GM12878 (cell line): ENCODE results near the gene TRIM67. TPM values are rescaled to one million over a fixed set of nuclear protein-coding genes. Genes with fewer than 3 reads are reported as not detected.

Experiments
- ATAC-seq: fragments of 200-7000 bp; cut with Tn5 transposase; 3 replicates; pipeline ENCODE4 v1.9.1; 2020; ENCODE audit warnings: mild to moderate bottlenecking, moderate library complexity
- BruUV-seq: library from RNA; stranded (reverse); fragments of 400-500 nt; replicated peaks from 2 replicates; lab custom pipeline; 2021; lab: Mats Ljungman, UMichigan
- CTCF ChIA-PET: fragments of 300-600 bp; sonication (Branson Sonifier 250); formaldehyde crosslinking; extraction: SDS; loops from one replicate; lab custom pipeline; 2021; ENCODE audit warnings: inconsistent platforms; lab: Yijun Ruan, JAX
- POLR2A ChIA-PET: fragments of 350-600 bp; formaldehyde crosslinking; extraction: SDS; loops from one replicate; lab custom pipeline; 2021; ENCODE audit warnings: inconsistent platforms; lab: Charles Lee
- RAD21 ChIA-PET: fragments of 300-600 bp; sonication (Branson Sonifier 250); formaldehyde crosslinking; loops from one replicate; lab custom pipeline; 2023; ENCODE audit warnings: antibody characterized with exemption; ENCODE audit not compliant: unreplicated experiment; lab: Charles Lee
- SMC1A ChIA-PET: fragments of 300-600 bp; sonication (Branson Sonifier 250); formaldehyde crosslinking; loops from one replicate; lab custom pipeline; 2023; ENCODE audit not compliant: unreplicated experiment, uncharacterized antibody; lab: Charles Lee
- DNase-seq: peaks from one replicate; pipeline ENCODE4 v3.0.0-alpha.2; 2011; ENCODE audit warnings: low read depth, low spot score
- FAIRE-seq: peaks from 3 replicates; lab custom pipeline; 2011; peaks lifted over from hg19 to GRCh38; lab: Jason Lieb, UNC
- H2AFZ ChIP-seq: 2 replicates; pipeline ENCODE4 v1.6.0; 2011; ENCODE audit warnings: low read depth, low read length, control low read depth; ENCODE audit not compliant: control insufficient read depth
- H3K27ac ChIP-seq: 2 replicates; pipeline ENCODE4 v1.5.1; 2011; ENCODE audit warnings: control low read depth; ENCODE audit not compliant: control insufficient read depth, insufficient read depth
- H3K27me3 ChIP-seq, 2 experiments: replicated peaks in 1 of 2; 2 replicates each; pipeline versions ENCODE4 v1.6.0 to v1.6.1; 2011; ENCODE audit warnings: low read length in 1 of 2; ENCODE audit not compliant: control insufficient read depth in 2 of 2, insufficient read depth in 2 of 2
- H3K36me3 ChIP-seq, 2 experiments: 2 replicates each; pipeline ENCODE4 v1.5.1; 2011; ENCODE audit warnings: low read length in 1 of 2; ENCODE audit not compliant: control insufficient read depth in 2 of 2, insufficient read depth in 2 of 2
- H3K4me1 ChIP-seq: 2 replicates; pipeline ENCODE4 v1.6.1; 2011; ENCODE audit warnings: mild to moderate bottlenecking, low read length, moderate library complexity, mixed read lengths; ENCODE audit not compliant: control insufficient read depth, insufficient read depth
- H3K4me2 ChIP-seq: 2 replicates; pipeline ENCODE4 v1.6.0; 2011; ENCODE audit warnings: control low read depth; ENCODE audit not compliant: control insufficient read depth, insufficient read depth
- H3K4me3 ChIP-seq: fragments of 200-600 bp; sonication (generic); 2 replicates; pipeline ENCODE4 v1.5.1; 2016
- H3K79me2 ChIP-seq: 2 replicates; pipeline ENCODE4 v1.6.0; 2011; ENCODE audit warnings: low read length; ENCODE audit not compliant: control insufficient read depth, insufficient read depth
- H3K9ac ChIP-seq: 2 replicates; pipeline ENCODE4 v1.8.0; 2011; ENCODE audit warnings: low read length, control low read depth, mixed read lengths; ENCODE audit not compliant: control insufficient read depth, insufficient read depth
- H3K9me3 ChIP-seq: replicated peaks from 3 replicates; pipeline ENCODE4 v1.5.1; 2011; ENCODE audit warnings: mild to moderate bottlenecking, low read length; ENCODE audit not compliant: control insufficient read depth, insufficient read depth
- H4K20me1 ChIP-seq: 2 replicates; pipeline ENCODE4 v1.6.0; 2011; ENCODE audit not compliant: control insufficient read depth, insufficient read depth
- FOXK2 ChIP-seq: fragments of 450-650 bp; IDR thresholded peaks from 2 replicates; pipeline ENCODE4 v1.6.1; 2017; ENCODE audit warnings: mild to moderate bottlenecking, moderate library complexity
- HDAC6 ChIP-seq: fragments of 200-600 bp; sonication (generic); IDR thresholded peaks from one replicate; pipeline ENCODE4 v1.8.0; 2017; ENCODE audit warnings: antibody characterized with exemption; ENCODE audit not compliant: unreplicated experiment
- SP1 ChIP-seq: IDR thresholded peaks from one replicate; pipeline ENCODE4 v1.6.1; 2011; ENCODE audit warnings: low read depth, low read length
- YBX1 ChIP-seq: fragments of 450-650 bp; IDR thresholded peaks from 2 replicates; pipeline ENCODE4 v1.6.1; 2016; ENCODE audit warnings: antibody characterized with exemption
- ZBED1 ChIP-seq: IDR thresholded peaks from 2 replicates; pipeline ENCODE4 v1.6.1; 2016; ENCODE audit warnings: borderline replicate concordance
- ZBTB11 ChIP-seq: fragments of 450-650 bp; formaldehyde crosslinking; IDR thresholded peaks from 2 replicates; pipeline ENCODE4 v1.5.0; 2022; ENCODE audit warnings: mild to moderate bottlenecking, missing genetic modification characterization
- WGBS: methylation state at CpG from one replicate; pipeline ENCODE4 v1.1.6; 2016; ENCODE audit warnings: low lambda C conversion rate; ENCODE audit not compliant: insufficient replicate concordance, insufficient coverage; ENCODE audit errors: missing lambda C conversion rate; 5-methylcytosine and 5-hydroxymethylcytosine counted together
- in situ Hi-C: fragments of 300-500 bp; cut with MboI; formaldehyde crosslinking; loops from 9 replicates; pipeline ENCODE4 v1.14.3; 2018; ENCODE audit warnings: mixed read lengths
- intact Hi-C: fragments of 100-400 bp; cut with micrococcal nuclease; formaldehyde crosslinking; loops from one replicate; pipeline ENCODE4 v1.14.2; 2022; ENCODE audit not compliant: unreplicated experiment
- polyA plus RNA-seq, 11 experiments: library from polyadenylated mRNA; depleted of rRNA in 4 of 11; unstranded in 6 of 11; stranded (reverse) in 5 of 11; fragments of >200 nt; fragmentation: Nextera tagmentation in 4 of 11; fragmentation: Illumina TruSeq in 1 of 11; extraction: Ambion mirVana in 4 of 11; extraction: Trizol in 1 of 11; gene quantifications; 1 replicate in 1 of 11; 2 replicates in 10 of 11; pipeline versions ENCODE4 v1.2.1 to v1.2.3, GENCODE V29; 2011 to 2016; ENCODE audit warnings: inconsistent platforms in 2 of 11, missing spikeins in 2 of 11, low read depth in 1 of 11
- total RNA-seq, 4 experiments: library from RNA; depleted of rRNA in 3 of 4; stranded (reverse); fragments of >200 nt in 3 of 4; fragmentation: Illumina TruSeq in 1 of 4; extraction: Trizol in 1 of 4; gene quantifications; 2 replicates each; pipeline versions ENCODE4 v1.2.1 to v1.2.3, GENCODE V29; 2013 to 2021
- TF ChIP-seq, protein P1 (sequence below): IDR thresholded peaks from 2 replicates; pipeline ENCODE4 v1.6.1; 2012; ENCODE audit warnings: low read length, inconsistent platforms
- TF ChIP-seq, protein P2 (sequence below): fragments of 450-650 bp; IDR thresholded peaks from 2 replicates; pipeline ENCODE4 v1.6.1; 2016; ENCODE audit warnings: mild to moderate bottlenecking

Gene TRIM67
- total and polyA plus RNA-seq, 10 of the 15 experiments (the other 5 are each of a cell fraction or from before 2014, with no cell fraction given): under 0.01 to 0.01 TPM; not detected in 8

GRCh38 chr1:231200388-231201031 lies 38.7 kb downstream of the TRIM67 start:
- H3K9me3 ChIP-seq: no peaks in the 10 kb centered on the region
- no peak overlapping the region for H3K4me3 ChIP-seq
- ATAC-seq: no peak
- no peak overlapping the region for H3K27ac ChIP-seq
- no peak for TF ChIP-seq FOXK2
- RAD21 ChIA-PET: no interaction called here
- no peaks in the 10 kb centered on the region; a peak in 2 of 4 replicates for H3K27me3 ChIP-seq
- H3K79me2 ChIP-seq: no peaks in the 10 kb centered on the region
- in situ Hi-C loops (no loop called here), intact Hi-C loops (no loop called here)
- H4K20me1 ChIP-seq: no peaks in the 10 kb centered on the region
- FAIRE-seq: no peak
- H3K4me1 ChIP-seq: no peaks in the 10 kb centered on the region; the same call in 1 of the 2 replicates
- CTCF ChIA-PET: interaction anchor here (1.3 kb wide), 1 partner anchor 10 kb away, joined by 3 read pairs; no protein-coding TSS in a partner anchor
- POLR2A ChIA-PET: no interaction called here
- WGBS: 5% methylated on average over 8 of the region's 8 CpGs
- SMC1A ChIA-PET: interaction anchor here (0.9 kb wide), 1 partner anchor 12 kb away, joined by 3 read pairs; no protein-coding TSS in a partner anchor
- no TSS peak for BruUV-seq
- H2AFZ ChIP-seq: no peak overlapping the region
- H3K36me3 ChIP-seq: no peaks in the 10 kb centered on the region
- H3K9ac ChIP-seq: no peak overlapping the region
- DNase-seq: no peak
- H3K4me2 ChIP-seq: no peak overlapping the region

- ATAC-seq: no peak
- TF ChIP-seq SP1 (no peak), ZBED1 (no peak), ZBTB11 (CRISPR knock-in tag) (no peak), YBX1 (no peak), HDAC6 (no peak)
- TF ChIP-seq, protein P1, sequence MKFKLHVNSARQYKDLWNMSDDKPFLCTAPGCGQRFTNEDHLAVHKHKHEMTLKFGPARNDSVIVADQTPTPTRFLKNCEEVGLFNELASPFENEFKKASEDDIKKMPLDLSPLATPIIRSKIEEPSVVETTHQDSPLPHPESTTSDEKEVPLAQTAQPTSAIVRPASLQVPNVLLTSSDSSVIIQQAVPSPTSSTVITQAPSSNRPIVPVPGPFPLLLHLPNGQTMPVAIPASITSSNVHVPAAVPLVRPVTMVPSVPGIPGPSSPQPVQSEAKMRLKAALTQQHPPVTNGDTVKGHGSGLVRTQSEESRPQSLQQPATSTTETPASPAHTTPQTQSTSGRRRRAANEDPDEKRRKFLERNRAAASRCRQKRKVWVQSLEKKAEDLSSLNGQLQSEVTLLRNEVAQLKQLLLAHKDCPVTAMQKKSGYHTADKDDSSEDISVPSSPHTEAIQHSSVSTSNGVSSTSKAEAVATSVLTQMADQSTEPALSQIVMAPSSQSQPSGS: no peak
- TF ChIP-seq, protein P2, sequence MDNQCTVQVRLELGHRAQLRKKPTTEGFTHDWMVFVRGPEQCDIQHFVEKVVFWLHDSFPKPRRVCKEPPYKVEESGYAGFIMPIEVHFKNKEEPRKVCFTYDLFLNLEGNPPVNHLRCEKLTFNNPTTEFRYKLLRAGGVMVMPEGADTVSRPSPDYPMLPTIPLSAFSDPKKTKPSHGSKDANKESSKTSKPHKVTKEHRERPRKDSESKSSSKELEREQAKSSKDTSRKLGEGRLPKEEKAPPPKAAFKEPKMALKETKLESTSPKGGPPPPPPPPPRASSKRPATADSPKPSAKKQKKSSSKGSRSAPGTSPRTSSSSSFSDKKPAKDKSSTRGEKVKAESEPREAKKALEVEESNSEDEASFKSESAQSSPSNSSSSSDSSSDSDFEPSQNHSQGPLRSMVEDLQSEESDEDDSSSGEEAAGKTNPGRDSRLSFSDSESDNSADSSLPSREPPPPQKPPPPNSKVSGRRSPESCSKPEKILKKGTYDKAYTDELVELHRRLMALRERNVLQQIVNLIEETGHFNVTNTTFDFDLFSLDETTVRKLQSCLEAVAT: no peak
These were observed 39.6 kb downstream of the TRIM67 start for GRCh38 chr1:231201375-231201978.

More at GRCh38 chr1:231201375-231201978, 39.6 kb downstream of the TRIM67 start:
- FAIRE-seq (no peak), DNase-seq (no peak)
- POLR2A ChIA-PET: no interaction called here
- Histone ChIP-seq H3K36me3 (no peaks in the 10 kb centered on the region), H3K4me3 (no peak overlapping the region), H3K9me3 (no peaks in the 10 kb centered on the region), H2AFZ (no peak overlapping the region), H3K79me2 (no peaks in the 10 kb centered on the region), H4K20me1 (no peaks in the 10 kb centered on the region), H3K27me3 (no peaks in the 10 kb centered on the region; a peak in 2 of 4 replicates), H3K27ac (no peak overlapping the region), H3K9ac (no peak overlapping the region), H3K4me2 (no peak overlapping the region), H3K4me1 (no peaks in the 10 kb centered on the region; the same call in 1 of the 2 replicates)
- WGBS: 54% methylated on average over 16 of the region's 16 CpGs
- BruUV-seq: no TSS peak
- intact Hi-C loops (no loop called here), in situ Hi-C loops (no loop called here)
- CTCF ChIA-PET: no interaction called here
- SMC1A ChIA-PET: no interaction called here
- RAD21 ChIA-PET: no interaction called here
